OCI-LY1 (cell line): ENCODE measurements around the gene SOX12.
"Not testable (repeated sequence)": the region's sequence is repeated elsewhere in the genome, so short reads cannot be mapped to it uniquely, and the experiment has no call there.

Experiments used
- H2AFZ ChIP-seq: fragments of 200-600 bp; sonication (generic), shearing (Covaris generic); 2 replicates; pipeline ENCODE4 v1.6.0; 2014; ENCODE audit warnings: antibody characterized with exemption, mild to moderate bottlenecking, low read length
- H3F3A ChIP-seq: fragments of 200-600 bp; sonication (generic), shearing (Covaris generic); 2 replicates; pipeline ENCODE4 v1.6.0; 2014; ENCODE audit warnings: mild to moderate bottlenecking, antibody characterized with exemption, low read length, moderate library complexity; ENCODE audit not compliant: insufficient read depth
- H3K27ac ChIP-seq: fragments of 200-600 bp; sonication (generic); 2 replicates; pipeline ENCODE4 v1.5.1; 2014; ENCODE audit warnings: low read length, mixed run types, mild to moderate bottlenecking, low read depth; ENCODE audit not compliant: poor library complexity, severe bottlenecking
- H3K27me3 ChIP-seq: fragments of 200-600 bp; sonication (generic); 2 replicates; pipeline ENCODE4 v1.6.0; 2014; ENCODE audit warnings: antibody characterized with exemption, mild to moderate bottlenecking, low read length, moderate library complexity; ENCODE audit not compliant: insufficient read depth
- H3K36me3 ChIP-seq: fragments of 200-600 bp; sonication (generic); 2 replicates; pipeline ENCODE4 v1.6.1; 2014; ENCODE audit warnings: mild to moderate bottlenecking, antibody characterized with exemption, low read length, moderate library complexity, mixed read lengths; ENCODE audit not compliant: insufficient read depth
- H3K4me1 ChIP-seq: fragments of 200-600 bp; sonication (generic); 2 replicates; pipeline ENCODE4 v1.5.1; 2014; ENCODE audit warnings: mild to moderate bottlenecking, low read length, moderate library complexity; ENCODE audit not compliant: insufficient read depth, severe bottlenecking
- H3K4me2 ChIP-seq: fragments of 200-600 bp; sonication (generic), shearing (Covaris generic); 2 replicates; pipeline ENCODE4 v1.6.1; 2014; ENCODE audit warnings: low read length
- H3K4me3 ChIP-seq: fragments of 200-600 bp; sonication (generic); 2 replicates; pipeline ENCODE4 v1.5.1; 2014; ENCODE audit warnings: low read length, low read depth, mild to moderate bottlenecking, mixed read lengths; ENCODE audit not compliant: poor library complexity, severe bottlenecking
- H3K79me2 ChIP-seq: fragments of 200-600 bp; shearing (Covaris generic); 2 replicates; pipeline ENCODE4 v1.6.1; 2016; ENCODE audit warnings: mixed run types, low read length, mixed read lengths; ENCODE audit not compliant: insufficient read depth
- H3K9ac ChIP-seq: fragments of 200-600 bp; sonication (generic), shearing (Covaris generic); 2 replicates; pipeline ENCODE4 v1.6.1; 2014; ENCODE audit warnings: mild to moderate bottlenecking, low read length, mixed read lengths
- H3K9me2 ChIP-seq: fragments of 200-600 bp; sonication (generic), shearing (Covaris generic); 2 replicates; pipeline ENCODE4 v1.6.1; 2014; ENCODE audit warnings: low read depth, mild to moderate bottlenecking, low read length, mixed read lengths
- H3K9me3 ChIP-seq: fragments of 200-600 bp; shearing (Covaris generic); 2 replicates; pipeline ENCODE4 v1.6.1; 2014; ENCODE audit warnings: low read length, mixed read lengths
- H4K20me1 ChIP-seq: fragments of 200-600 bp; sonication (generic), shearing (Covaris generic); 2 replicates; pipeline ENCODE4 v1.6.0; 2016; ENCODE audit warnings: mild to moderate bottlenecking, low read length; ENCODE audit not compliant: insufficient read depth
- EZH2 ChIP-seq: fragments of 200-600 bp; sonication (generic), shearing (Covaris generic); IDR thresholded peaks from 2 replicates; pipeline ENCODE4 v1.8.0; 2017; ENCODE audit warnings: borderline replicate concordance, mixed run types, mild to moderate bottlenecking, antibody characterized with exemption, low read length, moderate library complexity, mixed read lengths
- TF ChIP-seq, protein P1 (sequence below): fragments of 200-600 bp; sonication (generic), shearing (Covaris generic); IDR thresholded peaks from 2 replicates; pipeline ENCODE4 v1.5.1; 2017; ENCODE audit warnings: mild to moderate bottlenecking, antibody characterized with exemption, low read length, moderate library complexity, mixed read lengths

SOX12 gene

DNA sequence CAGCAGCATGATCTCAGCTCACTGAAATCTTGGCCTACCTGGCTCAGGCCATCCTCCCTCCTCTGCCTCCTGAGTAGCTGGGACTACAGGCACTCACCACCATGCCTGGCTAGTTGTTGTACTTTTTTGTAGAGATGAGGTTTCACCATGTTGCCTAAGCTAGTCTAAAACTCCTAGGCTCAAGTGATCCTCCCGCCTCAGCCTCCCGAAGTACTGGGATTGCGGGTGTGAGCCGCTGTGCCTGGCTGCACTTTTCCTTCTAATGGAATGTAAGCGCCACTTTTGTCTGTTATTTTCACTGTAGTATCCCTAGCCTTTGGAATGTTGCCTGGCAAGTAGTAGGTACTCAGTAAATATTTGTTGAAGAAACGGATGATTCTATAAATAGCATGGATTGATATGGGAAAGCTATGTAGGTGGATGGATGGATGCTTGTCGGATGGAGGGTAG lies 44.8 kb downstream of the SOX12 start:
- no peaks in the 10 kb centered on the region for H3F3A ChIP-seq
- no peak overlapping the region for H2AFZ ChIP-seq
- no peak overlapping the region for H3K9ac ChIP-seq
- H3K4me1 ChIP-seq = no peaks in the 10 kb centered on the region
- no peak overlapping the region for H3K4me2 ChIP-seq
- no peaks in the 10 kb centered on the region for H3K9me2 ChIP-seq
- no peaks in the 10 kb centered on the region for H3K79me2 ChIP-seq
- H4K20me1 ChIP-seq = no peaks in the 10 kb centered on the region
- H3K4me3 ChIP-seq = no peak overlapping the region
- H3K9me3 ChIP-seq = no peaks in the 10 kb centered on the region
- TF ChIP-seq EZH2 = no peak
- TF ChIP-seq, protein P1, sequence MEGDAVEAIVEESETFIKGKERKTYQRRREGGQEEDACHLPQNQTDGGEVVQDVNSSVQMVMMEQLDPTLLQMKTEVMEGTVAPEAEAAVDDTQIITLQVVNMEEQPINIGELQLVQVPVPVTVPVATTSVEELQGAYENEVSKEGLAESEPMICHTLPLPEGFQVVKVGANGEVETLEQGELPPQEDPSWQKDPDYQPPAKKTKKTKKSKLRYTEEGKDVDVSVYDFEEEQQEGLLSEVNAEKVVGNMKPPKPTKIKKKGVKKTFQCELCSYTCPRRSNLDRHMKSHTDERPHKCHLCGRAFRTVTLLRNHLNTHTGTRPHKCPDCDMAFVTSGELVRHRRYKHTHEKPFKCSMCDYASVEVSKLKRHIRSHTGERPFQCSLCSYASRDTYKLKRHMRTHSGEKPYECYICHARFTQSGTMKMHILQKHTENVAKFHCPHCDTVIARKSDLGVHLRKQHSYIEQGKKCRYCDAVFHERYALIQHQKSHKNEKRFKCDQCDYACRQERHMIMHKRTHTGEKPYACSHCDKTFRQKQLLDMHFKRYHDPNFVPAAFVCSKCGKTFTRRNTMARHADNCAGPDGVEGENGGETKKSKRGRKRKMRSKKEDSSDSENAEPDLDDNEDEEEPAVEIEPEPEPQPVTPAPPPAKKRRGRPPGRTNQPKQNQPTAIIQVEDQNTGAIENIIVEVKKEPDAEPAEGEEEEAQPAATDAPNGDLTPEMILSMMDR = no peak
- H3K27ac ChIP-seq = no peak overlapping the region
- no peaks in the 10 kb centered on the region for H3K36me3 ChIP-seq
- H3K27me3 ChIP-seq = no peaks in the 10 kb centered on the region

DNA sequence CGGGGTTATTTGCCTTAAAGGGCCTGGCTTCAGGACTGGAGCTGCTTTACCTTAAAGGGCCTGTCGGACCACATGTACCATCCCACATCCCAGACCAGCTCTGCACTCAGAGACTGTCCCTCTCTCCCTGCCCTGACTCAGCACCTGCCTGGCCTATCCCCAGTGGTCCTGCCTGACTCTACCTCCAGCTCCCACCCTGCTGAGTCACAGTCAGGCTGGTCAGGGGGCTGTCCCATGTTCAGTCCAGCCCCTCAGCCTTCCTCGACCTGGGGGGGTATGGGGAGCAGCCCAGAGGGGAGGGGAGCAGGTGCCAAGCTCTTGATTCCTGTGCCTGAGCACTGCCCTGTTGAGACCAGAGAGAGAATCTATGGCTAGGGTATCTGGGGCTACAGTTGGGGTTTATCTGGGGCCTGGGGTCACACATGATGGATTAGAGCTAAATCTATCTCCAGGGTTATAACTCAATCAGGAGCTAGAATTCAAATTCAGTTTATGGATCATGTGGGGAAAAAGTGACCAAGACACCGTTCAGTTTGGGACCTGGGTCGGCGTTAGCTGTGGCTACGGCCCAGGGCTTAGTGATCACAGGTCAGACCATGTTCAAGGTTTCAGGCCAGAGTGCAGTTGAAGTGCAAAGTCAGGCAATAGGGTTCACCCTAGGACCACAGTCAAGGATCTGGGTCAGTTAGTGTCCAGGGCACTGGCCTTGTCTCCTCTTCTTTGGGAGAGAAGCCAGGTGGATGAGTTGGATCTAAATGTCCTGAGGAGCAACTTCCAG lies 45.8 kb downstream of the SOX12 start:
- no peaks in the 10 kb centered on the region for H3K9me2 ChIP-seq
- H3K4me3 ChIP-seq = no peak overlapping the region
- H3K36me3 ChIP-seq = no peaks in the 10 kb centered on the region
- no peaks in the 10 kb centered on the region for H4K20me1 ChIP-seq
- H3F3A ChIP-seq = no peaks in the 10 kb centered on the region
- H3K4me1 ChIP-seq = no peaks in the 10 kb centered on the region
- no peak overlapping the region for H3K9ac ChIP-seq
- no peak overlapping the region for H2AFZ ChIP-seq
- no peak overlapping the region for H3K4me2 ChIP-seq
- no peaks in the 10 kb centered on the region for H3K9me3 ChIP-seq
- H3K27ac ChIP-seq = no peak overlapping the region
- no peak for TF ChIP-seq EZH2
- TF ChIP-seq, protein P1 = no peak
- H3K79me2 ChIP-seq = no peaks in the 10 kb centered on the region
- no peaks in the 10 kb centered on the region for H3K27me3 ChIP-seq

DNA sequence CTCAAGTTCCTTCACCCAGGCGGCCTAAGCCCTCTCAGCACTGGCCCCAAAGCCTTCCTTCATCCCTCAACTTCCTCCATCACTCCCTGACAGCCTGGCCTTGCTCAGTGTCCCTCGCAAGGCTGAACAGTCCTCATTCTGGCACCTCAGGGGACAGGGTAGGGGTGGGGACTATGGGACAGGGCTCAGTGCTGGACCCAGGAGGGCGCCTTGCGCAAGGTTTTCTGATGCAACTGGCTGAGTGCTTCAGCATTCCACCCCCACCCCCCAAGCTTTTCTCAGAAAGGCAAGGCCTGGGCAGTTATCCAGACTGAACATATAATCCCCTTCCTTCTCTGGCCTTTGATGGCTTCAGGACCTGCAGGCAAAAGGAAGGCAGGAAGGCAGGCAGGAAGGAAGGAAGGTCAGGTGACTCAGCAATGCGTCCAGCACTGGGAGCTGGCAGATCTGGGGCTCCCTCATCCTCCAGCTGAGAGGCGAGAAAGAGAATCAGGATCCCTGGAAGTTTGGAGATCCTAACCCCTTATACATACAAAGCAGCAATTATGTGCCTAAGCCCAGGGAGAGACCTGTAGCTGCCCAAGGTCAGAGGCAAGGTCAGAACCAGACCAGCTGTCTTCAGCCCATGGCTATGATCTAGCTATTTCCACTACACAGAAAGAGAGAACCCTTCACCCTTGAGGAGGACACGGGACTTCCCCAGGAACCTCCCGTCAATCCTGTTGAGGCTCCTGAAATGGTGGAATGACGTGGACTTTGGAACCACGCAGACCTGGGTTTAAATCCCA lies 46.6 kb downstream of the SOX12 start:
- H3K9ac ChIP-seq = no peak overlapping the region
- no peaks in the 10 kb centered on the region for H3K36me3 ChIP-seq
- no peaks in the 10 kb centered on the region for H3K79me2 ChIP-seq
- no peaks in the 10 kb centered on the region for H3K9me3 ChIP-seq
- H3K9me2 ChIP-seq = no peaks in the 10 kb centered on the region
- no peak overlapping the region for H2AFZ ChIP-seq
- H3K27me3 ChIP-seq = no peaks in the 10 kb centered on the region; the same call in 1 of the 2 replicates
- no peak overlapping the region for H3K4me2 ChIP-seq
- no peak overlapping the region for H3K4me3 ChIP-seq
- no peaks in the 10 kb centered on the region for H4K20me1 ChIP-seq
- no peaks in the 10 kb centered on the region for H3K4me1 ChIP-seq
- TF ChIP-seq EZH2 = no peak
- TF ChIP-seq, protein P1 = no peak
- H3K27ac ChIP-seq = no peak overlapping the region
- no peaks in the 10 kb centered on the region for H3F3A ChIP-seq

DNA sequence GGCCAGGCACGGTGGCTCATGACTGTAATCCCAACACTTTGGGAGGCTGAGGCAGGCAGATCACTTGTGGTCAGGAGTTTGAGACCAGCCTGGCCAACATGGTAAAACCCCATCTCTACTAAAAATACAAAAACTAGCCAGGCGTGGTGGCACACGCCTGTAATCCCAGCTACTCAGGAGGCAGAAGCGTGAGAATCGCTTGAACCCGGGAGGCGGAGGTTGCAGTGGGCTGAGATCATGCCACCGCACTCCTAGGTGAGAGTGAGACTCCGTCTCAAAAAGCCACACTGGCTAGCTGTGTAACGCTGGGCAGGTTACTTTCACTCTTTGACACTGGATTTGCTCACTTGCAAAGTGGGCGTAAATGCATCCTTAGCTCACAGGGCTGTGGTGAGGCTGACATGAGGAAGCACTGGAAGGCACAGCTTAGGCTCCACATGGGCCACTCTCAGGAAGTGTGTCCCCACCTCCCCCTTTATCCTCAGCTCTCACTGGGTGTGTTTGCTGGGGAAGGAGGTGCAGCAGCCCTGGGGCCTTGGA lies 47.3 kb downstream of the SOX12 start:
- not testable (repeated sequence) for H3K79me2 ChIP-seq, H4K20me1 ChIP-seq, H3K27ac ChIP-seq, H3K36me3 ChIP-seq, H3K9me2 ChIP-seq, H2AFZ ChIP-seq, H3K9me3 ChIP-seq, H3K9ac ChIP-seq, H3K4me2 ChIP-seq, H3K4me3 ChIP-seq, H3K27me3 ChIP-seq, H3K4me1 ChIP-seq, H3F3A ChIP-seq
